Measurements from ENCODE around the gene INTS12.

DNA sequence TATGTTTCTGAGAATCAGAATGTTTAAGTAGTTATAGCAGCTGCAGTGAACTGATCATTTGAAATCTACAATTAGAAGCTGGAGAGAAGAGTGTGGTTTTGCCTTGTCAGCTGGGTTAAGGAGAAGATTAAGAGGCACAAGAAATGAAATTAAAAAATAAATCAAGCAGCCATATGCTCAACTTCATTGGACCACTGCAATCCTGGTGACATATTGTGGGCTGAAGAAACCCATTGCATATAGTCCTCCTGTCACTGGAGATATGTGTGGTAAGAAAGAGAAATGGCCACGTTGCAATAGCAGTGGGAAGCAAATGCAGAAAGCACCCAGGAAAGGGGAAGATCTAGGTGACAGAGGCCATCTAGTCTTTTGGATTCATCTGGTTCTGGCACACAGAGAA is 63.0 kb downstream of the INTS12 start:
- TF ChIP-seq, protein P1, sequence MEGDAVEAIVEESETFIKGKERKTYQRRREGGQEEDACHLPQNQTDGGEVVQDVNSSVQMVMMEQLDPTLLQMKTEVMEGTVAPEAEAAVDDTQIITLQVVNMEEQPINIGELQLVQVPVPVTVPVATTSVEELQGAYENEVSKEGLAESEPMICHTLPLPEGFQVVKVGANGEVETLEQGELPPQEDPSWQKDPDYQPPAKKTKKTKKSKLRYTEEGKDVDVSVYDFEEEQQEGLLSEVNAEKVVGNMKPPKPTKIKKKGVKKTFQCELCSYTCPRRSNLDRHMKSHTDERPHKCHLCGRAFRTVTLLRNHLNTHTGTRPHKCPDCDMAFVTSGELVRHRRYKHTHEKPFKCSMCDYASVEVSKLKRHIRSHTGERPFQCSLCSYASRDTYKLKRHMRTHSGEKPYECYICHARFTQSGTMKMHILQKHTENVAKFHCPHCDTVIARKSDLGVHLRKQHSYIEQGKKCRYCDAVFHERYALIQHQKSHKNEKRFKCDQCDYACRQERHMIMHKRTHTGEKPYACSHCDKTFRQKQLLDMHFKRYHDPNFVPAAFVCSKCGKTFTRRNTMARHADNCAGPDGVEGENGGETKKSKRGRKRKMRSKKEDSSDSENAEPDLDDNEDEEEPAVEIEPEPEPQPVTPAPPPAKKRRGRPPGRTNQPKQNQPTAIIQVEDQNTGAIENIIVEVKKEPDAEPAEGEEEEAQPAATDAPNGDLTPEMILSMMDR (IDR thresholded peaks at IDR 0.05; ENCODE audit: low read length) = no peak
- no peak for TF ChIP-seq EZH2 (optimal IDR thresholded peaks at IDR 0.05; ENCODE audit: low read depth, low read length)
- TF ChIP-seq EZH2phosphoT487 (IDR thresholded peaks at IDR 0.05; ENCODE audit: low read length) = no peak
